Lower leg skin (tissue), 4 donors: ENCODE results near the gene ZNF366. TPM values are rescaled to one million over a fixed set of nuclear protein-coding genes. Genes with fewer than 3 reads are reported as not detected.

Experiments used
- DNase-seq, 2 donors: peaks; one replicate each; pipeline ENCODE4 v3.0.0-alpha.2; 2019; ENCODE audit warnings: low spot score in 2 of 2
- H3K4me3 ChIP-seq: fragments of 200-600 bp; sonication (generic); 2 replicates; pipeline ENCODE4 v1.5.1; 2017; ENCODE audit warnings: mild to moderate bottlenecking, low read depth; ENCODE audit not compliant: poor library complexity, severe bottlenecking
- POLR2A ChIP-seq, 2 donors: fragments of 450-650 bp; IDR thresholded peaks; one replicate each; pipeline ENCODE4 v1.6.1; 2016 to 2017; ENCODE audit warnings: antibody characterized with exemption in 2 of 2, mild to moderate bottlenecking in 1 of 2, moderate library complexity in 1 of 2
- WGBS, 2 donors: methylation state at CpG; one replicate each; pipeline ENCODE4 v1.1.5; 2018; 5-methylcytosine and 5-hydroxymethylcytosine counted together
- intact Hi-C: fragments of 100-400 bp; cut with DNase I; formaldehyde crosslinking; loops from one replicate; pipeline ENCODE4 v1.15.0; 2023; ENCODE audit warnings: low total_unique reads
- total RNA-seq, 4 donors: library from RNA; depleted of rRNA; stranded (reverse); fragments of >200 nt; gene quantifications; one replicate each; pipeline ENCODE4 v1.1.0, GENCODE V29; 2016
- TF ChIP-seq, protein P1 (sequence below), 3 donors: fragments of 450-650 bp; IDR thresholded peaks; one replicate each; pipeline ENCODE4 v1.5.1; 2016; ENCODE audit warnings: antibody characterized with exemption in 3 of 3, mild to moderate bottlenecking in 3 of 3, moderate library complexity in 2 of 3

Gene ZNF366
- total RNA-seq, 4 donors from 2014 or later = 0.51 to 3.5 (median 1.6) TPM

DNA sequence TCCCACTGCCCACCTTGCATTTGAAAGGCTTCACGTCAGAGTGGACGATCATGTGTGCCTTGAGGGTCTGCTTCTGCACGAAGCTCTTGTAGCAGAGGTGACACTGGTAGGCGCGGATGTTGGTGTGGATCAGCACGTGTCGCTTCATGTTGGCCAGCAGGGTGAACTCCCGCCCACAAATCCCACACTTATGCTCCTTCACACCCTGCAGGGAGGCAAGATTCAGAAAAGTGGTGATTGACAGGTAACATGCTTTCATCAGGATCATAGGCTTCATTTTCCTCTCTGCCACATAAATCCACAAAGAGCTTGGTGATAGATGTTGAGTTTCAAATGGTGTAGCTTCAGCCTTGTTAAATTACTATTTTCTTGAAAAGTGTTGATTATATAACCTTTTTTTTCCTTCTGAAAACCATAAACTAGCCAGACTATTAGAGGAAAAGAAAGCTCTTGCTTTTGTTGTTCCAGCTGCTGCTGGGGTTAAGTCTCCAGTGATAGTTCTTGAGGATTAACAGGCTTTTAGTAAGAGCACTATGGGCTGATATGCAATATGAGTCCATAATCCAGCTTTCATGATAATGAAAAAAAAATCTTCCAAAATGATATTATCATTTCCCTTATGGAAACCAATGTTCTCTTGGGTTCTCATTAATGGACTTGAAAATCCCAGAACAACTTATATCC lies 50.7 kb downstream of the ZNF366 start:
- WGBS, 2 donors = 89 to 90% methylated on average over 8 of the region's 8 CpGs
- H3K4me3 ChIP-seq = no peak overlapping the region
- TF ChIP-seq, protein P1, sequence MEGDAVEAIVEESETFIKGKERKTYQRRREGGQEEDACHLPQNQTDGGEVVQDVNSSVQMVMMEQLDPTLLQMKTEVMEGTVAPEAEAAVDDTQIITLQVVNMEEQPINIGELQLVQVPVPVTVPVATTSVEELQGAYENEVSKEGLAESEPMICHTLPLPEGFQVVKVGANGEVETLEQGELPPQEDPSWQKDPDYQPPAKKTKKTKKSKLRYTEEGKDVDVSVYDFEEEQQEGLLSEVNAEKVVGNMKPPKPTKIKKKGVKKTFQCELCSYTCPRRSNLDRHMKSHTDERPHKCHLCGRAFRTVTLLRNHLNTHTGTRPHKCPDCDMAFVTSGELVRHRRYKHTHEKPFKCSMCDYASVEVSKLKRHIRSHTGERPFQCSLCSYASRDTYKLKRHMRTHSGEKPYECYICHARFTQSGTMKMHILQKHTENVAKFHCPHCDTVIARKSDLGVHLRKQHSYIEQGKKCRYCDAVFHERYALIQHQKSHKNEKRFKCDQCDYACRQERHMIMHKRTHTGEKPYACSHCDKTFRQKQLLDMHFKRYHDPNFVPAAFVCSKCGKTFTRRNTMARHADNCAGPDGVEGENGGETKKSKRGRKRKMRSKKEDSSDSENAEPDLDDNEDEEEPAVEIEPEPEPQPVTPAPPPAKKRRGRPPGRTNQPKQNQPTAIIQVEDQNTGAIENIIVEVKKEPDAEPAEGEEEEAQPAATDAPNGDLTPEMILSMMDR (IDR thresholded peaks at IDR 0.05) = no peak
- no peak for TF ChIP-seq POLR2A (IDR thresholded peaks at IDR 0.05)
- DNase-seq = no peak
- intact Hi-C loops = no loop called here

DNA sequence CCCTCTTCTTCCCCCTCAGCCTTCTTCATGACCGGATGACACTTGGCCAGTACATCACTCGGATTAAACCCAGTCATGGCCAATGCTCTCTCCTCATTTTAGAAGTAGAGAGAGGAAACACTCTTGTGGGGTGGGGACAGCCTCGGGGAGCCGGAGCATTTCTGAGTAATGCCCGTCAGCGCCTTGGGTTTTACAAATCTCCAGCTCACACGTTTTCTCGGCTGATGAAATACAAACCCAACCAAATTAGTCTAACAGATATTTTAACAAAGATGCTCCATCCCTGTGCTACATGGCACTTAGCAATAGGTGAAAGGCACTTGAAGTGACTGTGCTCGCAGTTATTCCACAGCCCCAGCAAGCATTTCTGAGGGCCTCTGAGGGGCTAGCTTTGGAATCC lies 51.7 kb downstream of the ZNF366 start:
- WGBS, 2 donors = 84 to 86% methylated on average over 9 of the region's 9 CpGs
- H3K4me3 ChIP-seq = no peak overlapping the region
- TF ChIP-seq, protein P1 (IDR thresholded peaks at IDR 0.05) = no peak
- no peak for TF ChIP-seq POLR2A (IDR thresholded peaks at IDR 0.05)
- intact Hi-C loops = no loop called here
- no peak for DNase-seq

DNA sequence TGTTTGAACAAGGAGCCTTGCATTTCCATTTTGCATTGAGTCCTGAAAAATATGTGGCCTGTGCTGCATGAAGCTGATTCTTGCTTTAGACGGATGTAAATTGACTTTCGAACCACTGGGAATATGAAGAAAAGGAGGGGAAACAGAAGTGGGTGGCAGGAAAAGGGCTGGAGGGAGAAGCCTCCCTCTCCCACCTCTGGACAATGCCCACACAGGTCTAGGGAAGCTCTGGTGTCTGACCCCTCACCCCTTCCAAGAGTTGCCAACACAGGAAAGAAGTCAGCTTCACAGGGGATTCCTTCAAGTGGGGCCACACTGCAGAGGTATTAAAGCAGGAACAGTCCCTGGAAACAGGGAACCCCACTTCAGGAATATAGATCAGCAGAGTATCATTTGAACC lies 52.2 kb downstream of the ZNF366 start:
- H3K4me3 ChIP-seq = no peak overlapping the region
- 86 to 100% methylated on average over 2 of the region's 2 CpGs for WGBS, 2 donors
- intact Hi-C loops = no loop called here
- no peak for DNase-seq
- no peak for TF ChIP-seq POLR2A (IDR thresholded peaks at IDR 0.05)
- TF ChIP-seq, protein P1 (IDR thresholded peaks at IDR 0.05) = no peak

DNA sequence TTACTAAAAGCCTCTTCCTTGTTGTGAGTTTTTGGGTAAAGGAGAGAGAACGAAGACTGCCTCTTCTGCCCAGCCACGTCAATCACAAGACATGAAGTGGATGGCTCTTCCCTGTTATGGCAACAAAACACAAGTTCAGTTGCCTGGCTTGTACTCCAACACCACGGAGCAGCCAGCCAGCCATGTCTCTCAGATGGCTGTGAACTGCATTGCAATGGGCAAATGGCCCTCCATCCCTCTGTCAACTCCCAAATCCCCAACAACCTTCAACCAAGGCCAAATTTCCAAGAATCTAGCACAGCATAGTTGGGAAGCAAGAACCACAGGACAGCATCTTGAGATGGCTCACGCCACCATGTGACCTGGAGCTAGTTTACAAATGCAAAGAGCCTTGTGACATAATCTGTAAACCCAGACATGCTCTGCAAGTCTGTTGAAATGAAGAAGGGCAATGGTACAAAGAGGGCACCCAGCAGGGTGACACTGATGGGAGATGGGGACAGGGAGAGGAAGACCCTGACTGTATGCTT lies 53.9 kb downstream of the ZNF366 start:
- intact Hi-C loops = no loop called here
- TF ChIP-seq, protein P1 (IDR thresholded peaks at IDR 0.05) = no peak
- TF ChIP-seq POLR2A (IDR thresholded peaks at IDR 0.05) = no peak
- no peak for DNase-seq
- no peak overlapping the region for H3K4me3 ChIP-seq
- 56 to 63% methylated on average over 4 of the region's 4 CpGs for WGBS, 2 donors

DNA sequence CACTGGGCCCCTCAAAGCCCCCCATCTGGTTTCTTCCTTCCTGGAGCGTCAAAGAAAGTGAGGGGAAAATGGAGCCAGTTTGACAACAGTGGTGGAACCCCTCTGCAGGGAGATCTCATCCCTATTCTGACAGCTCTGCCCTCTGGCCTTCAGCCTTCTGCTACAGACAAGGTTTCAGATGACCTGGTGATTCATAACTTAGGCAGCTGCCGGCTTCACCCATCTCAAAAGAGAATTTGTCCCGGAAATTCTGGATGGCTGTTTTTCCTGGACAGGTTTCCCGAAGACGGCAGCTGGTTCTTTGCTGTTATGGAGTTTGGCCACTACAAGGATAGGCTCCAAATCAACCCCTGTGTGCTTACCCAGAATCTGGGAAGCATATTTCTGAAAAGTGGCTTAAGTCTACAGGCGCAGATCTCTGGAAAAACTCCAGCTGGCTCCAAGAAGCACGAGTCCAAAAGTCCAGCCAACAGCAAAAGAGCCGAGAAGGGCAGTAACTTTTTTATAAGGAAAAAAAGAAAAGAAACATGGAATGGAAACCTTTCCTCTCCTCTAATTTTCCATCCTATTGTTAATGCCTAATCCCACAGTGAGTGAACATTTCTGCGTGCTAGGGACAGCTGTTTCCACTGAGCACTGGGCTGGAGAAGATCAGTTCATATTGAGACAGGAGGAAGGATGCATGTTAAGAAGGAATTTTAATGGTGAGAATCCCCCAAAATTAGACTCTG lies 54.5 kb downstream of the ZNF366 start:
- peak; percentile 76 to 89 for DNase-seq
- no peak overlapping the region for H3K4me3 ChIP-seq
- TF ChIP-seq POLR2A (IDR thresholded peaks at IDR 0.05) = no peak
- TF ChIP-seq, protein P1 (IDR thresholded peaks at IDR 0.05) = no peak
- WGBS, 2 donors = 32 to 35% methylated on average over 9 of the region's 9 CpGs
- intact Hi-C loops = no loop called here
